Measurements from ENCODE around the gene DNAH2.

DNA sequence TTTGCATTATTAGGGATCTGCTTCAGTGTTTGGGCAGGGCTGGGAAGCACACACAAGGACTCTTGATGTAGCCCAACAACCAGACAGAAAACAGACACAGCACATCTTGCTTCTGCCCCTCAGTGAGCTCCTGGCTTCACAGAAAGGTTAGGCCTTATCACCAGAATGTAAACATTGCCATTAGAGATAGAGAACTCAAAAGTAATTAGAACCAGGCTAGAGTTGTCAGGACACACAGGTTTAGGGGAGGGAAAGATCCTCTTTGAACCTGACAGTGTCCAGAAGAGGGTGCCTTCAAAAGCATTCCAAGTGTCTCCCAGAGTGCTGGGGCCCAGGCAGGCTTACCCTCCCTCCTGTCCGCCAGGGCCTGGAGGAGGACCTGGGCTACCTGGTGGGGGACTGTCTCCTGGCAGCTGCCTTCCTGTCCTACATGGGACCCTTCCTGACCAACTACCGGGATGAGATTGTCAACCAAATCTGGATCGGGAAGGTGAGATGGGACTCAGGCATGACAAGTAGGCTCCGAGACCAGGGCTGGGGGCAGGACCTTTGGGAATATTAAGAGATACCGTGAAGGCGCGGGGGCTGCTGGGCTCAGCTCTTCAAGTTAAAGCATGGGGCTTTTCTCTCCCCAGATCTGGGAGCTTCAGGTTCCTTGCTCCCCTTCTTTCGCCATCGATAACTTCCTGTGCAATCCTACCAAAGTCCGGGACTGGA lies 99.5 kb downstream of the DNAH2 start:
- TF ChIP-seq, protein P1, sequence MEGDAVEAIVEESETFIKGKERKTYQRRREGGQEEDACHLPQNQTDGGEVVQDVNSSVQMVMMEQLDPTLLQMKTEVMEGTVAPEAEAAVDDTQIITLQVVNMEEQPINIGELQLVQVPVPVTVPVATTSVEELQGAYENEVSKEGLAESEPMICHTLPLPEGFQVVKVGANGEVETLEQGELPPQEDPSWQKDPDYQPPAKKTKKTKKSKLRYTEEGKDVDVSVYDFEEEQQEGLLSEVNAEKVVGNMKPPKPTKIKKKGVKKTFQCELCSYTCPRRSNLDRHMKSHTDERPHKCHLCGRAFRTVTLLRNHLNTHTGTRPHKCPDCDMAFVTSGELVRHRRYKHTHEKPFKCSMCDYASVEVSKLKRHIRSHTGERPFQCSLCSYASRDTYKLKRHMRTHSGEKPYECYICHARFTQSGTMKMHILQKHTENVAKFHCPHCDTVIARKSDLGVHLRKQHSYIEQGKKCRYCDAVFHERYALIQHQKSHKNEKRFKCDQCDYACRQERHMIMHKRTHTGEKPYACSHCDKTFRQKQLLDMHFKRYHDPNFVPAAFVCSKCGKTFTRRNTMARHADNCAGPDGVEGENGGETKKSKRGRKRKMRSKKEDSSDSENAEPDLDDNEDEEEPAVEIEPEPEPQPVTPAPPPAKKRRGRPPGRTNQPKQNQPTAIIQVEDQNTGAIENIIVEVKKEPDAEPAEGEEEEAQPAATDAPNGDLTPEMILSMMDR (IDR thresholded peaks at IDR 0.05) = no peak
- no peak for TF ChIP-seq POLR2A (IDR thresholded peaks at IDR 0.05)
